ENCODE data around the gene DLG5.

The DLG5 gene

DNA sequence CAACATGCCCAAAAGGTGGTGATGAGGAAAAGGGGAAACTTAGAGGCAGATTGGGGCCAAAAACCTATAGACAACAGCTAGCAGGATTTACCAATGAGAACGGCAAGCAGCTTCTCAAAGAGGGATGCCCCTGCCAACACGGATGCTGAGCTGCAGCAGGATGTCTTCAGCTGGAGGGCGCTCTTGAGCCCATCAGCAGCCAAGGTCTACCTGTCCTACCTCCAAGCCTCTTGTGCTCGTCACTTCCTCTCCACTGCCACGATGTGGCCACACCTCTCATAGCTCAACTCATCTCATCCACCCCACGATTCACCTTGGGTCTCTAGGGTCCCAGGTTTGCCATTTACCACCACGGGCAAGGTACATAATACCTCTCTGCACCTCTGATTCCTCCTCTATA is 36.5 kb downstream of the DLG5 start:
- DNase-seq = no peak

GRCh38 chr10:77889277-77889903 is 37.2 kb downstream of the DLG5 start:
- DNase-seq = no peak

DNA sequence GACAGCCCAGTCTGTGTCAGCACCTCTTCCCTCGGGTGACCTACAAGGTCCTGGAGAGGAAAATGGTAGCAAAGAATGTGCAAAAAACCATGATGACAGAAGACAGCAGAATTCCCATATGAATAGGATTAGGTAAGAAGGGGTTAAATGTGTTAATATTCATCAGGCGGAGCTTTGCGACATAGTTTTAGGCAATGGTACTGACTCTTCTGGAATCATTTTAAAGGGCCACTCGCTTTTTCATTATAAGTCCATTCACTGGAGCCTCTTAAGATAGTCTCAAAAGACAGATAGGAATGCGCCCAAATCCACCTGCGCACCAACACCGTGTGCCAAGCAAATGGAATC is 38.2 kb downstream of the DLG5 start:
- DNase-seq = no peak

GRCh38 chr10:77887631-77888355 is 38.8 kb downstream of the DLG5 start:
- DNase-seq = no peak

- DNase-seq = no peak
Observed at GRCh38 chr10:77886795-77887355, 39.7 kb downstream of the DLG5 start.

- no peak for DNase-seq
Observed at GRCh38 chr10:77884181-77884580, 42.4 kb downstream of the DLG5 start.

GRCh38 chr10:77881636-77882035 is 44.9 kb downstream of the DLG5 start:
- DNase-seq = no peak

- DNase-seq = no peak
Observed at GRCh38 chr10:77881222-77881621, 45.3 kb downstream of the DLG5 start.

DNA sequence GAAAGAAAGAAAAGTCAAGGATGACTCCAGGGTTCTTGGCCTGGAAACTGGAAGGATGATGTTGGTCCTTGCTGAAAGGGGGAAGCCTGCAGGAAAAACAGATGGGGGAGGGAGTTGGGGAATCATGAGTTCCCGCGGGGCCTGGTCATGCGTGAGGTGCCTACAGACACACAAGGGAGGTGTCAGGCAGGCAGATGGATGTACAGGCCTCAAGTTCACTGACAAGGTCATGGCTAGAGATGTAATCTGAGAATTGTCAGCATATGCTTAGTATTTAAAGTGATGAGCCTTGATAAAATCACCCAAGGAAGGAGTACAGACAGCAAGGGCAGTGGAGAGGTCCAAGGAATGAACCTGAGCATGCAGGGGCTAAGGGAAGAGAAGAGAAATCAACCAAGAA is 46.8 kb downstream of the DLG5 start:
- no peak for DNase-seq

DNA sequence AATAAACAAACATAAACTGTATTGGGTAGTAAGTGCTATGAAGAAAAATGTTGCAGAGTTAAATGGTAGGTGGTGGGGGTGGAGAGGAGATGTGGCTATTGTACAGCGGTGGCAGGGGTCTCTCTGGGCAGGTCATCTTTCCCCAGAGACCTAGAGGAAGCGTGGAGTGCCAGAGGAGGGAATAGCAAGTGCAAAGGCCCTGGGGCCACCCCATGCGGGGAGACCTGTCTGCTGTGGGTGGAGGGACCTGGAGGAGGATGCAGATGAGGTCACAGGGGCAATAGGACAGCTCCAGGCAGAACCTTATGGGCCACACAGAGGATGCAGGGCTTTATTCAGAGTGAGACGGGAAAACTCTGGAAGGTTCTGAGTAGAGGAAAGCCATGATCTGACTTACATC is 47.5 kb downstream of the DLG5 start:
- no peak for DNase-seq

- no peak for DNase-seq
Observed at GRCh38 chr10:77877441-77878344, 48.9 kb downstream of the DLG5 start.

GRCh38 chr10:77875730-77876129 is 50.8 kb downstream of the DLG5 start:
- no peak for DNase-seq

GRCh38 chr10:77874872-77875271 is 51.7 kb downstream of the DLG5 start:
- no peak for DNase-seq

GRCh38 chr10:77873536-77874380 is 52.8 kb downstream of the DLG5 start:
- DNase-seq = no peak

GRCh38 chr10:77872947-77873535 is 53.5 kb downstream of the DLG5 start:
- no peak for DNase-seq

GRCh38 chr10:77872151-77872946 is 54.2 kb downstream of the DLG5 start:
- no peak for DNase-seq

GRCh38 chr10:77869626-77870420 is 56.7 kb downstream of the DLG5 start:
- no peak for DNase-seq

GRCh38 chr10:77868523-77868922 is 58.0 kb downstream of the DLG5 start:
- no peak for DNase-seq

- no peak for DNase-seq
Observed at GRCh38 chr10:77867124-77867719, 59.3 kb downstream of the DLG5 start.

DNA sequence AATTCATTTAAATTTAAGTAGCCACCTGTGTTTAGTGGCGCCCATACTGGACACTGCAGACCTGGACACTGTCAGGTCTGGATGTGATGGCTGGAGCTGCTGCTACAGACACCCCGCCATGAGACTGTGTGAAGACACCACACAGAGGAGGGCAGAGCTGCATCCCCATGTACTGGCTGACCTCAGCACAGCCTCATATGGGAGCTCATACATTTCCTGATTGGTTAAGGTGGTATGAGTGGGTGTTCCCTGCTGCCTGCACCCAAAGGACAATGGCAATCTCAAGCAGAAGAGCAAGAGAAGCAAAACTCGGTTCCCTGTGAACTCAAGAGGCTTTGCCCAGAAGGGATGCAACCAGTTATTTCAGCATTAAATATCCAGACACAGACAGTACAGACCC is 60.0 kb downstream of the DLG5 start:
- DNase-seq = no peak
